Measurements from ENCODE around the gene ADCY5.

ADCY5 gene

DNA sequence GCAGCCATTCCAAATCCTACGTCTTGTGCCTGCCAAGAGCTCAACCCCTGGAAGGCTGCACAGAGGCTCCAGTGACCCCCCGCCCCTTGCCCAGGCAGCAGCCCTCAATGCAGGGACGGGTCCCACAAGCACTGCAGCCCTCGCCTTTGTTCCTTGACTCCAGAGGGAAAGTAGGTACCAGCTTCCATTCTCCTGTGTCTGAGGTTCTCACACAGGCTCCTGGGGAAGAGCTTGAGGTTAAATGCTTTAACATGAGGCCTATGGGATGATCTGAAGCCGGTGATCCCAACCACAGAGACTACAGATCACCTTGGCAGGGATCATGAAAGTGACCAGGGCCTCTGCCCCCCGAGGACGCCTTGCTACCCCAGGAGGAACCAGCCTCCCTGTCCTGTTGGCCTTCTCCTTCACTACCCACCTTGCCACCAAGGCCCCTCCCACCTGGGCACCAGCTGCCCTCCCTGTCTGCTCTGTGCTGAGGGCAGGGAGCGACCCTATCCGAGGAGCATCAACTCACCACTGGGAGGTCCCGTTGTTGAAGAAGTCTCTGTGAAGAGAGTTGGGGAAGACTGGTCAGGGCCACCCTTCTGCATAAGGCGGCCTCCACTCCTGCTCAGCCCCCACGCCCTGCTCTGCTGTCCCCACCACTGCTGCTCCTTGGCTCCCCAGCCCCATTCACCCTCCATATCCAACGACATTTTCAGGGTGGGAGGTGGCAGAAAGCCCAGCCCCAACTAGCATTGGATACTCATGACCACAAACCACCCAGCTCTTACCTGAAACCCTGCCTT is 151.9 kb downstream of the ADCY5 start:
- Histone ChIP-seq H3K27ac (ENCODE audit: low read depth, low read length) (no peak overlapping the region), H3K36me3 (ENCODE audit: control insufficient read depth, insufficient read depth, low read length) (peaks cover 4% of the 10 kb centered on the region), H3K4me1 (ENCODE audit: control insufficient read depth, insufficient read depth, low read length) (no peaks in the 10 kb centered on the region), H3K4me3 (ENCODE audit: low read length) (no peak overlapping the region), H3K27me3 (ENCODE audit: control insufficient read depth, insufficient read depth, low read length) (no peaks in the 10 kb centered on the region), H3K9ac (ENCODE audit: low read length) (no peak overlapping the region)

DNA sequence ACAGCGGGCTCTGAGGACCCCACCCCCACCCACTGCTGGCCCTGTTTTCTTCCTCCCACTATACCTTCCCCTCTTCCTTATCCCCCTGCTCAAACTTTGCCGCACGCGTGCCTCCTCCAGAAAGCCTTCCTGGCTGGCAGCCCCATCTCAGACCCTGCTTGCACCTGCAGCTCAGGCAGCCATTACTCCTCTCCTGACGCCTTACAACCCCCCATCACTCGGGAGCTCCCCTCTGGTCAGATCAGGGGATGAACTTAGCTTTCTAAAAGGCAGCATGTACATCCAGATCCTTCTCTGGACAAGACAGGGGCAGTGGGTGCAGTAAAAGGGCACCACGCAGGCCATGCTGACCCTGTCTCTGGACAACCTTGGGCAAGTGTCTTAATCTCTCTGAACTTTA is 152.6 kb downstream of the ADCY5 start:
- H3K4me3 ChIP-seq (ENCODE audit: low read length), result no peak overlapping the region
- H3K36me3 ChIP-seq (ENCODE audit: control insufficient read depth, insufficient read depth, low read length), result peaks cover 4% of the 10 kb centered on the region
- no peaks in the 10 kb centered on the region for H3K4me1 ChIP-seq (ENCODE audit: control insufficient read depth, insufficient read depth, low read length)
- H3K27ac ChIP-seq (ENCODE audit: low read depth, low read length), result no peak overlapping the region
- no peaks in the 10 kb centered on the region for H3K27me3 ChIP-seq (ENCODE audit: control insufficient read depth, insufficient read depth, low read length)
- no peak overlapping the region for H3K9ac ChIP-seq (ENCODE audit: low read length)

DNA sequence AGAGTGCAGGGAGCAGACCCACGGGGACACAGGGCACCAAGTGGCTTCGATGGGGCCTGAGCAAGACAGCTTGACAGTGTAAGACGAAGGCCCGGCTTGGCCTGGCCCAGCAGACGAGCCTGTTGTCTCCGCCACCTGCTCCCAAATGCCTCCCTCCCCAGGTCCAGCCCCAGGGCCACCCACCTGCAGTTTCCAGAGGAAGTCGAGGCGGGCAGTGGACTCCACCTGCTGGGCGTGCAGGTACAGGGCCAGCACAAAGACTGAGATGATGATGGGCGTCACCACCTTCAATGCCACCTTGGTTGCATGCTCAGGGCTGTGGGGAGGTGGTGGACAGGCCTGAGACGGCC is 153.0 kb downstream of the ADCY5 start:
- H3K4me3 ChIP-seq (ENCODE audit: low read length), result no peak overlapping the region
- no peaks in the 10 kb centered on the region for H3K4me1 ChIP-seq (ENCODE audit: control insufficient read depth, insufficient read depth, low read length)
- H3K36me3 ChIP-seq (ENCODE audit: control insufficient read depth, insufficient read depth, low read length), result peaks cover 4% of the 10 kb centered on the region
- no peaks in the 10 kb centered on the region for H3K27me3 ChIP-seq (ENCODE audit: control insufficient read depth, insufficient read depth, low read length)
- no peak overlapping the region for H3K27ac ChIP-seq (ENCODE audit: low read depth, low read length)
- H3K9ac ChIP-seq (ENCODE audit: low read length), result no peak overlapping the region

DNA sequence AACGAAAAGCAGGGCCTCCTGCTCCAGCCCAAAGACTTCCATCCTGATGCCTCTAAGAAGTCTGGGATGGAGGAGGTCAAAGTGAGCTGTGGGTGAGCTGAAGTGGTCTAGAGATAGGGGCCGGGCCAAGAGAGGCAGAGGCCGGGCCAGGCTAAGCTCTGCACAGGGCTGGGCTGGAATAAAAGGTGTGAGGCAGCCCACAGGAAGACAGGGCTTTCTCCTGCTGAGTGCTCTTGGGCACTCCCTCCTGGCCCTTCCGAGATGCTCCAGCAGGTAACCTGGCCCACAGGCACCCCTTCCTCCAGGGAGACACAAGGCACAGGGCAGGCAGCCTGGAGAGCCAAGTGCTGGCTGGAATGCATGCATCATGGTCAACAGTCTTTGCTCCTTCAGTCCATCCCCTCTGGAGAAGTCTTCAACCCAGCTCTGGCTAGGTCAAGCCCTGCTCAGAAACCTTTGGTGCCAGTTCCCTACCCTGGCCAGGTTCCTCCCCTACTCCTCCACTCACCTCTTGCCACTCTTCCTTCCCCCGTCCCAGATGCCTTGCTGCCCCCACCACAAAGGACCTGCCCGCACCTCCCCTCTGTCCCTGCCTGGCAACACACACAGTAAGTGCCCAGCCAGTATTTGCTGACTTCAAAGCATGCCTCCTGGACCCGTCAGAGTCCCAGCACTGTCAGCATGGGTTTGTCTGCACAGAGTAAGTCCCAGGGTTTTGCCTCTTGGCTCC is 153.6 kb downstream of the ADCY5 start:
- H3K4me3 ChIP-seq (ENCODE audit: low read length), result no peak overlapping the region
- H3K27me3 ChIP-seq (ENCODE audit: control insufficient read depth, insufficient read depth, low read length), result no peaks in the 10 kb centered on the region
- H3K27ac ChIP-seq (ENCODE audit: low read depth, low read length), result no peak overlapping the region
- peaks cover 4% of the 10 kb centered on the region for H3K36me3 ChIP-seq (ENCODE audit: control insufficient read depth, insufficient read depth, low read length)
- H3K4me1 ChIP-seq (ENCODE audit: control insufficient read depth, insufficient read depth, low read length), result no peaks in the 10 kb centered on the region
- H3K9ac ChIP-seq (ENCODE audit: low read length), result no peak overlapping the region

DNA sequence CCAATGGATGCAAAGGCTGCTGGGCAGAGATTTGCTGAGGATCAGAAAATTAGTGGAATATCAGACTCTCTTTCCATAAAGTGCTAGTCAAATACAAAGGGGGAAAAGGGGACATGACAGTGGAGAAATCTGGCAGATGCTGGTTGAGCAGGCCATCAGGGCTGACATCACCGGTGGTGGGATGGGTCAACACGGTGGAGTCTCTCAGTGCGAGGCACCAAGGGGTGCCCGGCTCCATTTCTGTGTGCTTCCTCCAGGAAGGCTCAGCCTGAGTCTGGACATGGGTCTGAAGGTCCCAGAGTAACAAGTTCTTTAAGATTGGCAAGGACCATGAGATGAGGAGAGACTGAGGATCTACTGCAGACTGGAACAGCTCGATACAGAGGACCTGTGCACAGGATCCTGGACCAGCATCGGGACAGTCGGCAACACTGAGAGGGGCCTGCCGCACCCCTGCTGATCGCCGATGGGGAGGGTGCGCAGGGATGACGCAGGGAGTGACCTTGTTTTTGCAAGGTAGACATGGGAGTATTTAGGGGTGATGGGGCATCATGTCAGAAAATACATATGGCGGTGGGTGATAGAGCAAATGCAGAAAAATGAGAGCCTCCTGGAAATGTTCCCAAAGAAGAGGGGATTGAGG is 154.5 kb downstream of the ADCY5 start:
- no peaks in the 10 kb centered on the region for H3K4me1 ChIP-seq (ENCODE audit: control insufficient read depth, insufficient read depth, low read length)
- no peak overlapping the region for H3K9ac ChIP-seq (ENCODE audit: low read length)
- no peaks in the 10 kb centered on the region for H3K27me3 ChIP-seq (ENCODE audit: control insufficient read depth, insufficient read depth, low read length)
- H3K4me3 ChIP-seq (ENCODE audit: low read length), result no peak overlapping the region
- no peak overlapping the region for H3K27ac ChIP-seq (ENCODE audit: low read depth, low read length)
- peaks cover 4% of the 10 kb centered on the region for H3K36me3 ChIP-seq (ENCODE audit: control insufficient read depth, insufficient read depth, low read length)

DNA sequence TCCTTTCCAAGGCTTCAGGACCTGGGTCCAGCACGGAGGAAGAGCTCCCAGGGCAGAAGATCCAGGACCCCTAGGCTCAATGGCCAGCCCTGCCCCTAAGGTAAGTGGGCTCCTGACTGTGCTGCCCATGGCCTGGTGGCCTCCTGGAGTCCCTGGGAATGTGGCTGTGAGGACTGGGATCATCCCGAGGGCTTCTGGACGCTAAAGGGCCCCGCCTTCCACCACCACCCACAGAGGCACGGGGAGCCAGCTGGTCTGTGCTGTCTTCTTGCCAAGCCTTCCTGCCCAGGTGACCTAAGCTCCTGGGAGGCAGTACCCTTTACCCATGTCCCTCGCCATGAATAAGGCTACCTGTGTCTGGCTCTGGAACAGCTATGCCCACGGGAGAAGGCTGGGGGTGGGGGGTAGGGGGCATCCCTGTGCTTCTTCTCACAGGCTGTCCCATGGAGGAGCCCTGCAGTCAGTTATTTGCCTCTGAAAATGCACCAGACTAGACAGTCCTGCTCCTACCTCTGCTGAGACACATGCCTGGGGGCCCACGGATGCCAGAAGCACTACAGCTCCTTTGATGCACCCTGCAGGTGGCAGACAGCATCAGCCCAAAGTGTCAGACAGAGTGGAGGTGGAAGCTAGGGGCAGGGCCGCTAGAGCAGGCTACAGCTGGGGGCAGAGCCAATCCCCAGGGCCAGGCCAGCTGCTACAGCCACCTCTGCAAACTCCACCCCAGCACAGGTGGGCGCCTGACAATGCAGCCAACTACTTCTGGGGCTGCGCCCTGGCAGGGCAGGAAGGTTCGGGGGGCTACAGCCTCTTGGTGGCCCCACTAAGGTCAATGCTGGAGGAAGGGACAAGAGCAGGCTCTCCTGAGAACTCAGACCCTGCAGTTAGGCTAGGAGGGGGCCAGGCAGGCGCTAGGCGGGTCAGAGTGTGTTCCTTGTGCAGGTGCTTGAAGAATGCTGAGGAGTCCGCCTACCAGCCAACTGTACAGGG is 156.3 kb downstream of the ADCY5 start:
- H3K27ac ChIP-seq (ENCODE audit: low read depth, low read length), result no peak overlapping the region
- H3K27me3 ChIP-seq (ENCODE audit: control insufficient read depth, insufficient read depth, low read length), result no peaks in the 10 kb centered on the region
- H3K9ac ChIP-seq (ENCODE audit: low read length), result no peak overlapping the region
- H3K36me3 ChIP-seq (ENCODE audit: control insufficient read depth, insufficient read depth, low read length), result peaks cover 4% of the 10 kb centered on the region
- H3K4me3 ChIP-seq (ENCODE audit: low read length), result no peak overlapping the region
- H3K4me1 ChIP-seq (ENCODE audit: control insufficient read depth, insufficient read depth, low read length), result no peaks in the 10 kb centered on the region

DNA sequence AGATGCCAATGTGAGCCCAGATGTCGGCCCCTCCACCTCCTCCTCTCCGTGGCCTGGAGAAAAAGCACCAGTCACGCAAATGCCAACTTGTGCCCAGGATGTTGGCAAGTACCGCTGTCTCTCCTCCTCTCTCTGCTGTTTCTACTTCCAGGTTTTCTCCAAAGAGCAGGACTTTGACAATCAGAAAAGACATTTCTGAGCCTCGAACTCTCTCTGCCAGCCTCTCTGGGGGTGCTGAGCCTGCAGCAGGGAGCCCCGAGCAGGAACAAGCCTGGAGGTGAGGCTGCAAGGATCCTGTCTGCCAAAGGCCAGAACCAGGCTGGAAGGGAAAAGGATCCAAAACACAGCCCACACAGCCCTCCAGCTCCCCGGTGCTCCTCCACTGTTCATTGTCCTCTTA is 157.5 kb downstream of the ADCY5 start:
- H3K4me1 ChIP-seq (ENCODE audit: control insufficient read depth, insufficient read depth, low read length), result no peaks in the 10 kb centered on the region
- peaks cover 4% of the 10 kb centered on the region for H3K36me3 ChIP-seq (ENCODE audit: control insufficient read depth, insufficient read depth, low read length)

DNA sequence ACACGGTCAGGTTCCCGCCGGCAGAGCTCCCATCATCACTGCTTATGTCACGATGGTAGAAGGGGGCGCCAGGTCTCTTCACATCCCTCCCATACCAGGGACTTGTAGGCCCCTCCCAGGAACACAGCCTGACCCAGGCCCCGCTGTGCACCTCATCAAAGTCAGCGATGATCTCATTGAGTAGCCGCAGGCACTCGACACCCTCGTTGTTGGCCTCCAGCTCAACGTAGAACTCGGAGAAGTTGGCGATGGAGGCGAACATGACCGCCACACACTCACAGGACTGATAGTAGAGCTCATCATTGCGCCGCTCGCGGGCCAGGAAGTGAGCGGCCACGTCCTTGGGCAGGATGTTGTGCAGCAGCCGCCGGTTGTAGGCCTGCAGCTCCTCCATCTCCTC is 157.9 kb downstream of the ADCY5 start:
- Histone ChIP-seq H3K4me3 (ENCODE audit: low read length) (no peak overlapping the region), H3K27me3 (ENCODE audit: control insufficient read depth, insufficient read depth, low read length) (no peaks in the 10 kb centered on the region), H3K27ac (ENCODE audit: low read depth, low read length) (no peak overlapping the region), H3K9ac (ENCODE audit: low read length) (no peak overlapping the region), H3K4me1 (ENCODE audit: control insufficient read depth, insufficient read depth, low read length) (no peaks in the 10 kb centered on the region), H3K36me3 (ENCODE audit: control insufficient read depth, insufficient read depth, low read length) (peaks cover 4% of the 10 kb centered on the region)

More for the DNA sequence above, 157.5 kb downstream of the ADCY5 start:
- Histone ChIP-seq H3K27me3 (ENCODE audit: control insufficient read depth, insufficient read depth, low read length) (no peaks in the 10 kb centered on the region), H3K27ac (ENCODE audit: low read depth, low read length) (no peak overlapping the region), H3K9ac (ENCODE audit: low read length) (no peak overlapping the region), H3K4me3 (ENCODE audit: low read length) (no peak overlapping the region)

DNA sequence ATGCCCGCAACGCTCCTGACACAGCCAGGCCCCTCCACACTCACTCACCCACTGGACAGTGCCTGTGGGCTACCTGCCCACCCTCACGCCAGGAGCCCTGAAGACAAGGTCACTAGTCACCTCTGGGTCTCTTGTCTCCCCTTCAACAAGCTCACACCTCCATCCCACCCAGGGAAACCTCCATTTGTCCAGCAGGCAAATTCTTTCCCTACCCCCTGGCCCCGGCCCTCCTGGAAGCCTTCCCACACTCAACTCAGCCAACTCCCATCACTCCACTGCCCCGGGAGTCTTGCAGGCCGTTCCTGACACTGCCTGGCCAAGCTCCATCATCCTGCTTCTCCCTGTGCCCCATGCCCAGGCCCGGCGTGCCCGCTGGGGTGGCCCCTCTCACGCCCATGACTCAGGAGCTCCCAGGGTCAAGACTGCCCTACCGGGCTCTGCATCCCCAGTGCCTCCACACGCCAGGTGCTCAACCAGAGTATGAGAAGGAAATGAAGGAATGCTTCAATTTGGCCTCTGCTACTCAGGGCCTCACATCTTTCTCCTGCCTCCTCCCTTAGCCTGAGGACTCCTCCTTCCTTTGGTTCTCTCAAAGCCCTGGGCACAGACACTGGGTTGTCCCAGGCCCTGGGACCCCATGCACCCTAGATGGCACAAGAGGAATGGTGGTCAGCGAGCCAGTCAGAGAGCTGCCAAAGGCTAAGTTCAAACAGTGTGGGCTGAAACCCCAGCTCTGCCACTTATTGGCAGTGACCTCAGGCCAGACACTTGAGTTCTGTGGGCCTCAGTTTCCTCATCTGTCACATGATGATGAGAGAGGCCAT is 158.6 kb downstream of the ADCY5 start:
- H3K36me3 ChIP-seq (ENCODE audit: control insufficient read depth, insufficient read depth, low read length), result peaks cover 9% of the 10 kb centered on the region
- no peak overlapping the region for H3K9ac ChIP-seq (ENCODE audit: low read length)
- H3K27me3 ChIP-seq (ENCODE audit: control insufficient read depth, insufficient read depth, low read length), result no peaks in the 10 kb centered on the region
- no peaks in the 10 kb centered on the region for H3K4me1 ChIP-seq (ENCODE audit: control insufficient read depth, insufficient read depth, low read length)
- no peak overlapping the region for H3K27ac ChIP-seq (ENCODE audit: low read depth, low read length)
- no peak overlapping the region for H3K4me3 ChIP-seq (ENCODE audit: low read length)

DNA sequence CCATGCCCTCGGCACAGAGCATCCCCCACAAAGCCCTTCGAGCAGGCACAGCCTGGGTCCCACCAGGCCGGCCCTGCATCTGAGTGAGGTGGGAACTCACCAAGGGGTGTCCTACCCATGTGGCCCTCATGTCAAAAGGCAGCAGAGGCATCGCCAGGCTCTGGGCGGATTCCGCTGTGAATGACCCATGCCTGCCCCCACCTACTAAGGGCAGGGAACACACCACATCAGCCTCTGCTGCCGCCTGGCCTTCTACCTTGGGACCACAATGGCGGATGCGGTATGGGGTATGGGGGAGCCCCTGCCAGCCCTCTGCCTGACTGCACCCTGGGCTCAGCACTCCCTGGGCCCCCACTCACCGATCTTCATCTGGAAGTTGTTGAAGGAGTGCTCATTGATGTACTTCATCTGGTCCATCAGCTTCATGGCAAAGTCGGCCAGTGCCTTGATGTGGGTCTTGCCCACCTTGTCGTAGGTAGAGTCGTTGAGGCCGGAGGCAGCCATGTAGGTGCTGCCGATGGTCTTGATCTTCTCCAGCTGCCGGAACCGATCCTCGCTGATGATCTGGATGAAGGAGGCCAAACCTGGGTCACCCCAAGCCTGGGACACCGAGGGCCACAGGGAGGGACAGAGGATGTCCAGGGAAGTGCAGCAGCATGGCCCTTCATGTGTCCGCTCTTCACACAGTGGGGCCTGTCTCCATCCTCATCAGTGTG is 159.3 kb downstream of the ADCY5 start:
- Histone ChIP-seq H3K27me3 (ENCODE audit: control insufficient read depth, insufficient read depth, low read length) (no peaks in the 10 kb centered on the region), H3K27ac (ENCODE audit: low read depth, low read length) (no peak overlapping the region), H3K9ac (ENCODE audit: low read length) (no peak overlapping the region), H3K4me3 (ENCODE audit: low read length) (no peak overlapping the region), H3K36me3 (ENCODE audit: control insufficient read depth, insufficient read depth, low read length) (peaks cover 12% of the 10 kb centered on the region), H3K4me1 (ENCODE audit: control insufficient read depth, insufficient read depth, low read length) (no peaks in the 10 kb centered on the region)

DNA sequence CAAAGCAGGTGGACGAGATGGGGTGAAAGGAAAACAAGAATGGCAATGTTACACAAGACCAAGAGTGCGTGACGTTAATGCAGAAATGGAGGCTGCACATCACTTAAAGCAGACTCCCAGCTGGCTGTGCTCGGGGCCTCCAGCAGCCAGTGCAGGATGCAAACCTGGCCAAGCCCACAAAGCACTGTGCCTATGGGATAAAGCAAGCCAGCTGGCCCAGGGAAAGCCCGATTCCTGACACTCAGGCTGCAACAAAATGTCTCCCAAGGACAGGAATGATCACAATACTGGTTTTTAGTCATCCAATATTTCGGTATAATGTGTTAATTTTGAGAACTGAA is 161.0 kb downstream of the ADCY5 start:
- Histone ChIP-seq H3K36me3 (ENCODE audit: control insufficient read depth, insufficient read depth, low read length) (peaks cover 14% of the 10 kb centered on the region), H3K9ac (ENCODE audit: low read length) (no peak overlapping the region), H3K4me1 (ENCODE audit: control insufficient read depth, insufficient read depth, low read length) (no peaks in the 10 kb centered on the region), H3K27ac (ENCODE audit: low read depth, low read length) (no peak overlapping the region), H3K4me3 (ENCODE audit: low read length) (no peak overlapping the region), H3K27me3 (ENCODE audit: control insufficient read depth, insufficient read depth, low read length) (no peaks in the 10 kb centered on the region)
